Activated T-helper 1 cell treated with anti-CD3 and anti-CD28 coated beads, Interleukin-12 subunit alpha, Interleukin-12 subunit beta, Interleukin-2, Interleukin-4 antibody, amounts not matched to agents 30 ng/mL and 10 ng/mL and 1 ng/mL, durations not matched to agents 14 hours and 24 hours and 36 hours (primary cell): Measurements from ENCODE around the gene EFCAB6. TPM values are rescaled to one million over a fixed set of nuclear protein-coding genes. Genes with fewer than 3 reads are reported as not detected.

Source experiments
- DNase-seq: peaks from one replicate; pipeline ENCODE4 v3.0.0; 2021; ENCODE audit warnings: low spot score
- H3K27ac Mint-ChIP-seq: one replicate; pipeline ENCODE4 v1.8.0; 2021; ENCODE audit warnings: mild to moderate bottlenecking, mixed read lengths
- H3K27me3 Mint-ChIP-seq: one replicate; pipeline ENCODE4 v1.8.0; 2022; ENCODE audit warnings: mild to moderate bottlenecking, moderate library complexity, mixed read lengths; ENCODE audit not compliant: insufficient read depth
- H3K36me3 Mint-ChIP-seq: one replicate; pipeline ENCODE4 v1.8.0; 2021; ENCODE audit warnings: low read depth, mixed read lengths
- H3K4me1 Mint-ChIP-seq: one replicate; pipeline ENCODE4 v1.8.0; 2021; ENCODE audit warnings: low read depth, mixed read lengths
- H3K4me3 Mint-ChIP-seq: one replicate; pipeline ENCODE4 v1.8.0; 2021; ENCODE audit warnings: mild to moderate bottlenecking, moderate library complexity, mixed read lengths
- H3K9me3 Mint-ChIP-seq: one replicate; pipeline ENCODE4 v1.8.0; 2021; ENCODE audit warnings: mixed read lengths
- intact Hi-C: fragments of 100-400 bp; cut with micrococcal nuclease; formaldehyde crosslinking; loops from one replicate; pipeline ENCODE4 v1.15.1; 2024
- total RNA-seq: library from RNA; stranded (reverse); gene quantifications from 2 replicates; pipeline ENCODE4 v1.2.3, GENCODE V29; 2022

EFCAB6 gene
- total RNA-seq, 1 donor from 2014 or later: not detected

- no peaks in the 10 kb centered on the region for H3K36me3 Mint-ChIP-seq
- no peak overlapping the region for H3K27ac Mint-ChIP-seq
- H3K9me3 Mint-ChIP-seq: peaks cover 13% of the 10 kb centered on the region
- H3K4me1 Mint-ChIP-seq: no peaks in the 10 kb centered on the region
- intact Hi-C loops: no loop called here
- DNase-seq: no peak
- H3K4me3 Mint-ChIP-seq: no peak overlapping the region
- H3K27me3 Mint-ChIP-seq: peaks cover 24% of the 10 kb centered on the region
Measured at GRCh38 chr22:43800970-43801369, 11.1 kb downstream of the EFCAB6 start.

GRCh38 chr22:43798492-43798891, 13.6 kb downstream of the EFCAB6 start:
- peaks cover 7% of the 10 kb centered on the region for H3K27me3 Mint-ChIP-seq
- no peak for DNase-seq
- no peak overlapping the region for H3K27ac Mint-ChIP-seq
- no peaks in the 10 kb centered on the region for H3K36me3 Mint-ChIP-seq
- no peak overlapping the region for H3K4me3 Mint-ChIP-seq
- intact Hi-C loops: no loop called here
- H3K4me1 Mint-ChIP-seq: no peaks in the 10 kb centered on the region
- peaks cover 13% of the 10 kb centered on the region for H3K9me3 Mint-ChIP-seq

GRCh38 chr22:43796567-43796966, 15.5 kb downstream of the EFCAB6 start:
- no peaks in the 10 kb centered on the region for H3K4me1 Mint-ChIP-seq
- H3K4me3 Mint-ChIP-seq: no peak overlapping the region
- H3K9me3 Mint-ChIP-seq: peaks cover 12% of the 10 kb centered on the region
- intact Hi-C loops: no loop called here
- H3K36me3 Mint-ChIP-seq: no peaks in the 10 kb centered on the region
- H3K27ac Mint-ChIP-seq: no peak overlapping the region
- no peak for DNase-seq
- peaks cover 3% of the 10 kb centered on the region for H3K27me3 Mint-ChIP-seq

- DNase-seq: no peak
- H3K27ac Mint-ChIP-seq: no peak overlapping the region
- intact Hi-C loops: no loop called here
- no peaks in the 10 kb centered on the region for H3K27me3 Mint-ChIP-seq
- no peak overlapping the region for H3K4me3 Mint-ChIP-seq
- H3K36me3 Mint-ChIP-seq: no peaks in the 10 kb centered on the region
- no peaks in the 10 kb centered on the region for H3K4me1 Mint-ChIP-seq
- no peaks in the 10 kb centered on the region for H3K9me3 Mint-ChIP-seq
Measured at GRCh38 chr22:43795320-43795719, 16.8 kb downstream of the EFCAB6 start.

- intact Hi-C loops: no loop called here
- H3K4me1 Mint-ChIP-seq: no peaks in the 10 kb centered on the region
Measured at GRCh38 chr22:43792905-43793304, 19.2 kb downstream of the EFCAB6 start.

GRCh38 chr22:43789452-43789851, 22.7 kb downstream of the EFCAB6 start:
- DNase-seq: no peak
- no peak overlapping the region for H3K4me3 Mint-ChIP-seq
- H3K36me3 Mint-ChIP-seq: no peaks in the 10 kb centered on the region
- peaks cover 11% of the 10 kb centered on the region for H3K27me3 Mint-ChIP-seq
- intact Hi-C loops: no loop called here
- H3K4me1 Mint-ChIP-seq: no peaks in the 10 kb centered on the region
- no peaks in the 10 kb centered on the region for H3K9me3 Mint-ChIP-seq
- no peak overlapping the region for H3K27ac Mint-ChIP-seq

More at GRCh38 chr22:43792905-43793304, 19.2 kb downstream of the EFCAB6 start:
- DNase-seq: no peak
- Mint-ChIP-seq H3K27me3 (no peaks in the 10 kb centered on the region), H3K9me3 (no peaks in the 10 kb centered on the region), H3K4me3 (no peak overlapping the region), H3K36me3 (no peaks in the 10 kb centered on the region), H3K27ac (no peak overlapping the region)

- Mint-ChIP-seq H3K36me3 (no peaks in the 10 kb centered on the region), H3K4me1 (no peaks in the 10 kb centered on the region), H3K27me3 (peaks cover 13% of the 10 kb centered on the region)
Measured at GRCh38 chr22:43783777-43784176, 28.3 kb downstream of the EFCAB6 start.

GRCh38 chr22:43782448-43782847, 29.7 kb downstream of the EFCAB6 start:
- H3K27me3 Mint-ChIP-seq: peaks cover 15% of the 10 kb centered on the region
- no peak overlapping the region for H3K4me3 Mint-ChIP-seq
- intact Hi-C loops: no loop called here
- H3K27ac Mint-ChIP-seq: no peak overlapping the region
- no peaks in the 10 kb centered on the region for H3K36me3 Mint-ChIP-seq
- no peak for DNase-seq
- no peaks in the 10 kb centered on the region for H3K9me3 Mint-ChIP-seq
- H3K4me1 Mint-ChIP-seq: no peaks in the 10 kb centered on the region

More at GRCh38 chr22:43783777-43784176, 28.3 kb downstream of the EFCAB6 start:
- Mint-ChIP-seq H3K9me3 (no peaks in the 10 kb centered on the region), H3K4me3 (no peak overlapping the region), H3K27ac (no peak overlapping the region)
- intact Hi-C loops: no loop called here
- DNase-seq: no peak

GRCh38 chr22:43777286-43777685, 34.8 kb downstream of the EFCAB6 start:
- no peak overlapping the region for H3K4me3 Mint-ChIP-seq
- H3K4me1 Mint-ChIP-seq: no peaks in the 10 kb centered on the region
- H3K36me3 Mint-ChIP-seq: no peaks in the 10 kb centered on the region
- no peak for DNase-seq
- intact Hi-C loops: no loop called here
- H3K27ac Mint-ChIP-seq: no peak overlapping the region
- H3K27me3 Mint-ChIP-seq: peaks cover 2% of the 10 kb centered on the region
- H3K9me3 Mint-ChIP-seq: no peaks in the 10 kb centered on the region

- Mint-ChIP-seq H3K4me3 (no peak overlapping the region), H3K27me3 (peaks cover 2% of the 10 kb centered on the region), H3K9me3 (no peaks in the 10 kb centered on the region), H3K27ac (no peak overlapping the region), H3K4me1 (no peaks in the 10 kb centered on the region), H3K36me3 (no peaks in the 10 kb centered on the region)
- intact Hi-C loops: no loop called here
- DNase-seq: no peak
Measured at GRCh38 chr22:43776081-43776670, 35.9 kb downstream of the EFCAB6 start.

GRCh38 chr22:43774318-43774915, 37.7 kb downstream of the EFCAB6 start:
- no peak overlapping the region for H3K27ac Mint-ChIP-seq
- peaks cover 2% of the 10 kb centered on the region for H3K27me3 Mint-ChIP-seq
- no peak overlapping the region for H3K4me3 Mint-ChIP-seq
- intact Hi-C loops: no loop called here
- no peaks in the 10 kb centered on the region for H3K4me1 Mint-ChIP-seq
- H3K36me3 Mint-ChIP-seq: no peaks in the 10 kb centered on the region
- H3K9me3 Mint-ChIP-seq: no peaks in the 10 kb centered on the region
- DNase-seq: no peak

GRCh38 chr22:43772831-43773230, 39.3 kb downstream of the EFCAB6 start:
- Mint-ChIP-seq H3K9me3 (no peaks in the 10 kb centered on the region), H3K27ac (no peak overlapping the region), H3K4me1 (no peaks in the 10 kb centered on the region), H3K27me3 (no peaks in the 10 kb centered on the region), H3K4me3 (no peak overlapping the region), H3K36me3 (no peaks in the 10 kb centered on the region)
- DNase-seq: no peak
- intact Hi-C loops: no loop called here

- no peak overlapping the region for H3K27ac Mint-ChIP-seq
- H3K9me3 Mint-ChIP-seq: no peaks in the 10 kb centered on the region
- intact Hi-C loops: no loop called here
- no peak overlapping the region for H3K4me3 Mint-ChIP-seq
- no peak for DNase-seq
- H3K36me3 Mint-ChIP-seq: no peaks in the 10 kb centered on the region
- H3K27me3 Mint-ChIP-seq: peaks cover 5% of the 10 kb centered on the region
- H3K4me1 Mint-ChIP-seq: no peaks in the 10 kb centered on the region
Measured at GRCh38 chr22:43755452-43755851, 56.7 kb downstream of the EFCAB6 start.

- H3K27ac Mint-ChIP-seq: no peak overlapping the region
- peaks cover 2% of the 10 kb centered on the region for H3K27me3 Mint-ChIP-seq
- no peak for DNase-seq
- no peak overlapping the region for H3K4me3 Mint-ChIP-seq
- H3K36me3 Mint-ChIP-seq: no peaks in the 10 kb centered on the region
- intact Hi-C loops: no loop called here
- no peaks in the 10 kb centered on the region for H3K9me3 Mint-ChIP-seq
- H3K4me1 Mint-ChIP-seq: no peaks in the 10 kb centered on the region
Measured at GRCh38 chr22:43755011-43755410, 57.1 kb downstream of the EFCAB6 start.
